ENCODE data around the gene IPO11.

The IPO11 gene

DNA sequence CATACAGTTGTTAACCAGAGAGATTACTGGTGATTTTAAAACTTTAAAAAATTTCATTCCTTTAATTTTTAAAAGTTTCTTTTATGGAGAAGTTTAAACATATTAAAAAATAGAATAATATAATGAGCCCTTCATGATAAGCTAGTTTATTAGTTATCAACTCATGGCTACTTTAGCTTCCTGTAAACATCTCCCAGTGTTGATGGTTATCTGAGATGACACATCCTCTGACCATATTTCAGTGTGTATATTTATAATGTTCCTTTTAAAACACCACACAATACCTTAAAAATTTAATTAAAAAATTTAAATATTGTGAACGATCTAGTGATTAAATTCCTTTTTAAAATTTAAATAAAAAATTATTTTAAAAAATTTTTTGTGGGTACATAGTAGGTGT is 74.1 kb downstream of the IPO11 start:
- H3K36me3 ChIP-seq (ENCODE audit: insufficient read depth, low read length) = peaks cover 24% of the 10 kb centered on the region; the same call in 1 of the 2 replicates
- H3K9me2 ChIP-seq (ENCODE audit: low read depth, low read length) = no peaks in the 10 kb centered on the region
- H3K79me2 ChIP-seq (ENCODE audit: insufficient read depth, low read length) = no peaks in the 10 kb centered on the region
- no peak overlapping the region for H3K4me3 ChIP-seq (ENCODE audit: low read depth, low read length, poor library complexity, severe bottlenecking)
- H3K27ac ChIP-seq (ENCODE audit: low read depth, low read length, poor library complexity, severe bottlenecking) = no peak overlapping the region
- H4K20me1 ChIP-seq (ENCODE audit: insufficient read depth, low read length) = no peaks in the 10 kb centered on the region
- no peak overlapping the region for H2AFZ ChIP-seq (ENCODE audit: low read length)
- no peaks in the 10 kb centered on the region for H3K4me1 ChIP-seq (ENCODE audit: insufficient read depth, low read length, severe bottlenecking)
- H3K9me3 ChIP-seq (ENCODE audit: low read length) = no peaks in the 10 kb centered on the region
- H3K9ac ChIP-seq (ENCODE audit: low read length) = no peak overlapping the region
- H3K27me3 ChIP-seq (ENCODE audit: insufficient read depth, low read length) = no peaks in the 10 kb centered on the region
- TF ChIP-seq EZH2 (IDR thresholded peaks at IDR 0.05; ENCODE audit: borderline replicate concordance, low read length) = no peak
- TF ChIP-seq, protein P1, sequence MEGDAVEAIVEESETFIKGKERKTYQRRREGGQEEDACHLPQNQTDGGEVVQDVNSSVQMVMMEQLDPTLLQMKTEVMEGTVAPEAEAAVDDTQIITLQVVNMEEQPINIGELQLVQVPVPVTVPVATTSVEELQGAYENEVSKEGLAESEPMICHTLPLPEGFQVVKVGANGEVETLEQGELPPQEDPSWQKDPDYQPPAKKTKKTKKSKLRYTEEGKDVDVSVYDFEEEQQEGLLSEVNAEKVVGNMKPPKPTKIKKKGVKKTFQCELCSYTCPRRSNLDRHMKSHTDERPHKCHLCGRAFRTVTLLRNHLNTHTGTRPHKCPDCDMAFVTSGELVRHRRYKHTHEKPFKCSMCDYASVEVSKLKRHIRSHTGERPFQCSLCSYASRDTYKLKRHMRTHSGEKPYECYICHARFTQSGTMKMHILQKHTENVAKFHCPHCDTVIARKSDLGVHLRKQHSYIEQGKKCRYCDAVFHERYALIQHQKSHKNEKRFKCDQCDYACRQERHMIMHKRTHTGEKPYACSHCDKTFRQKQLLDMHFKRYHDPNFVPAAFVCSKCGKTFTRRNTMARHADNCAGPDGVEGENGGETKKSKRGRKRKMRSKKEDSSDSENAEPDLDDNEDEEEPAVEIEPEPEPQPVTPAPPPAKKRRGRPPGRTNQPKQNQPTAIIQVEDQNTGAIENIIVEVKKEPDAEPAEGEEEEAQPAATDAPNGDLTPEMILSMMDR (IDR thresholded peaks at IDR 0.05; ENCODE audit: low read length) = no peak
- no peak overlapping the region for H3K4me2 ChIP-seq (ENCODE audit: low read length)
- H3F3A ChIP-seq (ENCODE audit: insufficient read depth, low read length) = no peaks in the 10 kb centered on the region

DNA sequence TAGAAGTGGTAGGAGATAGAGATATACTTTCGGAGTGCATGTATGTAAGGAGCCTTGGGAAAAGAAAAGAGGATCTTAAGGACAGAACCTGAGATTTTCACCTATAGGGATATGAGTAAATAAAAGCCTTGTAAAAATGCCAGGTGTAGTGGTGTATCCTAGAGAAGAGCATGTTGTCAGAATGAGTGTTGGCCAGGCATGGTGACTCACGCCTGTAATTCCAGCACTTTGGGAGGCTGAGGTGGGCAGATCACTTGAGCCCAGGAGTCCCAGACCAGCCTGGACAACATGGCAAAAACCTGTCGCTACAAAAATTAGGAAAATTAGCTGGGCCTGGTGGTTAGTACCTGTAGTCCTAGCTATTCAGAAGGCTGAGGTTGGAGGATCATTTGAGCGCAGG is 76.0 kb downstream of the IPO11 start:
- Histone ChIP-seq H3K4me1 (ENCODE audit: insufficient read depth, low read length, severe bottlenecking) (peaks cover 2% of the 10 kb centered on the region), H3K27ac (ENCODE audit: low read depth, low read length, poor library complexity, severe bottlenecking) (no peak overlapping the region), H3K9ac (ENCODE audit: low read length) (no peak overlapping the region), H3K4me3 (ENCODE audit: low read depth, low read length, poor library complexity, severe bottlenecking) (no peak overlapping the region), H3K4me2 (ENCODE audit: low read length) (no peak overlapping the region), H3F3A (ENCODE audit: insufficient read depth, low read length) (no peaks in the 10 kb centered on the region), H3K36me3 (ENCODE audit: insufficient read depth, low read length) (peaks cover 28% of the 10 kb centered on the region), H2AFZ (ENCODE audit: low read length) (no peak overlapping the region), H3K9me2 (ENCODE audit: low read depth, low read length) (no peaks in the 10 kb centered on the region), H3K9me3 (ENCODE audit: low read length) (no peaks in the 10 kb centered on the region), H3K27me3 (ENCODE audit: insufficient read depth, low read length) (no peaks in the 10 kb centered on the region), H3K79me2 (ENCODE audit: insufficient read depth, low read length) (no peaks in the 10 kb centered on the region), H4K20me1 (ENCODE audit: insufficient read depth, low read length) (no peaks in the 10 kb centered on the region)
- TF ChIP-seq EZH2 (IDR thresholded peaks at IDR 0.05; ENCODE audit: borderline replicate concordance, low read length) = no peak
- TF ChIP-seq, protein P1 (IDR thresholded peaks at IDR 0.05; ENCODE audit: low read length) = no peak

DNA sequence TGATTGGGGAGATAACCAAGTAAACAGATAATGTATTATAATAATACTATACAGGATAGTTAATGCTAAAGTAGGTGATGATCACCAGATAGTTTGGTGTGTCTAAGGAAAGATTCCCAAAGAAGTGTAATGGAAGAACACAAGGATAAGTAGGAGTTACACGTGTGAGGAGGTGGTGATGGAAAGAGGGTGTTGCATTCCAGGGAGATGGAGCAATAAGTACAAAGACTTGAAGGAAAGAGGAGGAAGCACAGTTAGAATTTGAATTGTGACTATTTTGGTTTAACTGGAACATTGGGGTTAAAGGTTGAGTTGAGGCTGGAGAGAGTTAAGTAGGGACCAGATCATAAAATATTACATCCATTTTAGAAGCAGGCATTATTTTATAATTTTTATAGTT is 76.9 kb downstream of the IPO11 start:
- H3K4me3 ChIP-seq (ENCODE audit: low read depth, low read length, poor library complexity, severe bottlenecking) = no peak overlapping the region
- TF ChIP-seq, protein P1 (IDR thresholded peaks at IDR 0.05; ENCODE audit: low read length) = no peak
- no peak for TF ChIP-seq EZH2 (IDR thresholded peaks at IDR 0.05; ENCODE audit: borderline replicate concordance, low read length)
- no peaks in the 10 kb centered on the region for H3K79me2 ChIP-seq (ENCODE audit: insufficient read depth, low read length)
- H3K9ac ChIP-seq (ENCODE audit: low read length) = no peak overlapping the region
- H4K20me1 ChIP-seq (ENCODE audit: insufficient read depth, low read length) = no peaks in the 10 kb centered on the region
- no peaks in the 10 kb centered on the region for H3K9me2 ChIP-seq (ENCODE audit: low read depth, low read length)
- H3K36me3 ChIP-seq (ENCODE audit: insufficient read depth, low read length) = peaks cover 26% of the 10 kb centered on the region
- no peak overlapping the region for H2AFZ ChIP-seq (ENCODE audit: low read length)
- H3K9me3 ChIP-seq (ENCODE audit: low read length) = no peaks in the 10 kb centered on the region
- H3K27me3 ChIP-seq (ENCODE audit: insufficient read depth, low read length) = no peaks in the 10 kb centered on the region
- H3K4me1 ChIP-seq (ENCODE audit: insufficient read depth, low read length, severe bottlenecking) = peaks cover 10% of the 10 kb centered on the region
- no peak overlapping the region for H3K27ac ChIP-seq (ENCODE audit: low read depth, low read length, poor library complexity, severe bottlenecking)
- H3F3A ChIP-seq (ENCODE audit: insufficient read depth, low read length) = no peaks in the 10 kb centered on the region
- no peak overlapping the region for H3K4me2 ChIP-seq (ENCODE audit: low read length)

Data from OCI-LY1 (cell line).